HepG2 (cell line): ENCODE measurements around the gene ZFAND2A.

Experiments used
- CSRNP2 ChIP-seq: sonication (generic); formaldehyde crosslinking; conservative IDR thresholded peaks from 2 replicates; pipeline ENCODE4 v1.8.0; 2022; ENCODE audit warnings: low read depth, missing genetic modification reagents
- JUNB ChIP-seq: sonication (generic); formaldehyde crosslinking; IDR thresholded peaks from 2 replicates; pipeline ENCODE4 v1.8.0; 2022; ENCODE audit warnings: missing genetic modification reagents, mild to moderate bottlenecking, borderline replicate concordance
- MXI1 ChIP-seq: IDR thresholded peaks from 3 replicates; pipeline ENCODE4 v1.6.1; 2012; ENCODE audit warnings: low read depth, low read length, inconsistent platforms, borderline replicate concordance
- POLR2A ChIP-seq, 2 experiments: IDR thresholded peaks; 2 replicates each; pipeline ENCODE4 v1.6.1; 2011; ENCODE audit warnings: low read depth in 2 of 2, low read length in 2 of 2, mild to moderate bottlenecking in 1 of 2, moderate library complexity in 1 of 2; ENCODE audit not compliant: insufficient read depth in 1 of 2
- RBM39 ChIP-seq: fragments of 200-400 bp; formaldehyde crosslinking; IDR thresholded peaks from one replicate; pipeline ENCODE4 v1.6.1; 2018; ENCODE audit warnings: antibody characterized with exemption, mild to moderate bottlenecking, low read depth, low read length; ENCODE audit not compliant: poor library complexity, severe bottlenecking
- ZC3H4 ChIP-seq: sonication (generic); formaldehyde crosslinking; IDR thresholded peaks from 2 replicates; pipeline ENCODE4 v1.4.0; 2020; ENCODE audit warnings: missing genetic modification reagents, borderline replicate concordance

GRCh38 chr7:1192171-1192676 lies 32.2 kb upstream of the ZFAND2A start:
- TF ChIP-seq JUNB (CRISPR knock-in tag) (no peak), MXI1 (no peak), POLR2A (IDR thresholded peaks at IDR 0.05; ENCODE audit: insufficient read depth in 1 of 2, low read depth in 2 of 2, low read length in 2 of 2) (no peak), RBM39 (no peak), CSRNP2 (CRISPR knock-in tag) (no peak), ZC3H4 (CRISPR knock-in tag) (no peak)
